ENCODE measurements around the gene CRACR2B.
A peak's percentile ranks its signal among the peaks of the same experiment; 100 is the strongest.

Gene CRACR2B

GRCh38 chr11:794766-795633 lies 32.7 kb upstream of the CRACR2B start:
- DNase-seq = no peak

GRCh38 chr11:795634-796564 lies 31.8 kb upstream of the CRACR2B start:
- DNase-seq = peak; percentile 75 to 91

- DNase-seq = no peak
Measured at GRCh38 chr11:796565-797295, 31.0 kb upstream of the CRACR2B start.

- DNase-seq = peak; percentile 67 to 72
Measured at GRCh38 chr11:797296-798092, 30.2 kb upstream of the CRACR2B start.

- peak; percentile 82 to 86 for DNase-seq
Measured at GRCh38 chr11:798093-798713, 29.5 kb upstream of the CRACR2B start, which contains the start of gene SLC25A22. TSS of gene SLC25A22 (minus strand) at chr11:798281. CDS start at chr11:795006, 3,275 bp downstream.

- DNase-seq = no peak
Measured at GRCh38 chr11:799641-800316, 27.9 kb upstream of the CRACR2B start.

GRCh38 chr11:800473-800872 lies 27.2 kb upstream of the CRACR2B start:
- no peak for DNase-seq

DNA sequence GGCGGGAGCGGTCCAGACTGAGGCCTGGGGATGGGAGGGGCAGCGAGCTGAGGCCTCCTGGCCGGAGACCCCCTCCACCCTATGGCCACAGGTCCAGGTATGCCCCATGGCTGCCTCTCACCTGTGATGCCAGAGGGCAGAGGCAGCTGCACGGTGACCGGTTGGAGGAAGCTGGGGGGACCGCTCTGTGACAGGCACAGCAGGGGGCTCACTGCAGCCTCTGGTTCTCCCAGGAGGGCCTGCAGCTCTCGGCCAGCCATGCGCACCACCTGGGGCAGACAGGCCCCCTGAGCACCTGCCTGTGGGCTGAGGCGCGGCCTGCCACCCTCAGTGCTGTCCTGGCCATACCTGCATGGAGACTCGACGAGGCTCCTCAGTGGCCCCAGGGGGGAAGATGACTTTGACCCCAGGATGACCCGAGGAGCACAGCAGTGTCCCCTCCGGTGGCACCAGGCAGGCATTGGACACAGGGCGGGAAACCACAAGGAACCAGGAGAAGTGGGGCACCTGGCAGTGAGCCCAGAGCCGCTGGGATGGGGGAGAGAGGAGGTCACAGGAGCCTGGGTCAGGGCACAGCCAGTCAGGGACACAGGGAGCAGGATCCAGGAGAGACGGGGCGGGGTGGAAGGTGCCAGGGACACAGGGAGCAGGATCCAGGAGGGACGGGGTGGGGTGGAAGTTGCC lies 26.5 kb upstream of the CRACR2B start:
- no peak for DNase-seq

DNA sequence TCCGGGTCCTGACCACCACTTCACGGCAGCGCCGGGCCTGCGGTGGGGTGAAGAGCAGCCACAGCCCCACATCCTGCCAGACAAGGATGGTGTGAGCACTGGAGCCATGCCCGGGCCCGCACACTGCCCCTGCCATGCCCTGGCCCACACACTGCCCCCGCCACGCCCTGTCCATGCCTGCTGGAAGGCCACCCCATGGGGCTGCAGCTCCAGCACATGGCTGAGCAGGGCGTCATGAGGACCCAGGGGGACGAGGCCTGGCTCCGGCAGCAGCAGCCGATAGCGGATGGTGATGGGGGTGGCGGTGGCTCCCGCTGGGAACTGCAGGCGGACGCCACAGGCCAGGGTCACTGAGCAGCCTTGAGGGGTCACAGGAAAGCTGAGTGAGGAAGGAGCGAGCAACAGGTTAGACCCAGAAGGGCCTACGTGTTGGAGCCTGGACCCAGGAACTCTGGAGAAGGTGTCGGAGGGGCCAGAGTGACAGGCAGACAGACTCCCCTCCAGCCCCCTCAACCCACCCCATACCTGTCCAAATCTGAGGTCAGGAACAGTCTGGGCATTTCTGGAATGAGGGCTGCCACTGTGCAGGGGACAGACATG lies 25.6 kb upstream of the CRACR2B start:
- no peak for DNase-seq

DNA sequence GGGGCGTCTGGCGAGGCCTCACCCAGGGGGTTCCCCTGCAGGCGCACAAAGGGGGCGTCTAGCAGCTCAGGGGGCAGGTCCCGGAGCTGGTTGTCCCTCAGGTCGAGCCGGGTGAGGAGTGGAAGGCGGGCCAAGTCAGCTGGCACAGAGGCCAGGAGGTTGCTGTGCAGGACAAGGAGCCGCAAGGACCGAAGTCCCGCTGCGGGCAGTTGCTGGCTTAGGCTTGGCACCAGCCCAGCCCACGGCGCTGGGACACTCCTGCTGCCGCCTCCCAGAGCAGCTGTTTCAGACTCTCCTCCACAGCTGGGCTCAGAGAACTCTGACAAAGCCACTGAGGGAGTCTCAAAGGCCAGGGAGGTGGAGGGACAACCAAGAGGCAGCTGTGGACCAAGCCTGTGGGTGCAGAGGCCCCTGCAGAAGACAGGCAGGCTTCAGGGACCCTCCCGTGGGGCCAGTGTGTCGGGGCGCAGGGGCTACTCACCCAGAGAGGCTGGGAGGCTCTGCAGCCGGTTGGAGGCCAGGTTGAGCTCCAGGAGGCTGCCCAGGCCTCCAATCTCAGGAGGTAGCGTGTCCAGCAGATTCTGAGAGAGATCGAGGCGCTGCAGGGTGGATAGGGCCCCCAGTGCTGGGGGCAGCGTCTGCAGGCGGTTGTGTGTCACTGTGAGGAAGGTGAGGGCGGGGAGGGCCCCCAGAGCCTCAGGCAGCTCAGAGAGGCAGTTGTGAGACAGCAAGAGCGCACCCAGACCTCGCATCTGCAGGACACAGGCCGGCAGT lies 24.8 kb upstream of the CRACR2B start:
- DNase-seq = no peak

- no peak for DNase-seq
Measured at GRCh38 chr11:803467-803742, 24.3 kb upstream of the CRACR2B start.

GRCh38 chr11:803770-804598 lies 23.7 kb upstream of the CRACR2B start:
- DNase-seq = no peak

GRCh38 chr11:804599-804964 lies 23.1 kb upstream of the CRACR2B start:
- no peak for DNase-seq

DNA sequence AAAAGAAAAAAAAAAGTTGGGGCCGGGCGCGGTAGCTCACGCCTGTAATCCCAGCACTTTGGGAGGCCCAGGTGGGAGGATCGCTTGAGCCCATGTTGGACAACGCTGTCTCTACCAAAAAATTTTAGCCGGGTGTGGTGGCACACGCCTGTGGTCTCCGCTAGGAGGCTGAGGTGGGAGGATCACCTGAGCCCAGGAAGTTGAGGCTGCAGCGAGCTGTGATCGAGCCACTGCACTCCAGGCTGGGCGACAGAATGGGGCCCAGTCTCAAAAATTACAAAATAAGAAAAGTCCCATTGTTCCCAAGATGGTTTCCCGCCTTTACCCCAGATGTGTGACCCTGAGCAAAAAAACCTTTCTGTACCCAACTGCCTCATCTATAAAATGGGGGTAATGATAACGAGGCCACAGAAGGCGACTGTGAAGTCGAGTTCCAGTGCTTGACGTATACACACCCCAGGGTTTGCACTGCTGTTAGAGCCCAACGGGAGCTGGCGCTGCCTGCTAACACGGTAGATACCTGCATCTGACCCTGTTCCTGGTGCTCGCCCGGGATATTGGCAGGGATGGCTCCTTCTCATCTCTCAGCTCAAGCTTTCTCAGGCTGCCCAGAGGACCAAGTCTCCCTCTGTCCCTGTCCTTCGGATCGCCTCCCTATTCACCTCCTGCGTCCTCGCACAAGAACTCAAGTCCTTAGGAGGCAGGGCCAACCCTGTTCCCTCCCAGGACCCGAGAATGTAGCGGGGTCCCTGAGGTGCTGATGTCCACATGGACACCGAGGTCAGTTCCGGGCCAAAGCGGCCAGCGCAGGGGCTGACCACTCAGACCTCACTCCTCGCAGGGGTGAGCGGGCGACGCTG lies 19.1 kb upstream of the CRACR2B start:
- no peak for DNase-seq

DNA sequence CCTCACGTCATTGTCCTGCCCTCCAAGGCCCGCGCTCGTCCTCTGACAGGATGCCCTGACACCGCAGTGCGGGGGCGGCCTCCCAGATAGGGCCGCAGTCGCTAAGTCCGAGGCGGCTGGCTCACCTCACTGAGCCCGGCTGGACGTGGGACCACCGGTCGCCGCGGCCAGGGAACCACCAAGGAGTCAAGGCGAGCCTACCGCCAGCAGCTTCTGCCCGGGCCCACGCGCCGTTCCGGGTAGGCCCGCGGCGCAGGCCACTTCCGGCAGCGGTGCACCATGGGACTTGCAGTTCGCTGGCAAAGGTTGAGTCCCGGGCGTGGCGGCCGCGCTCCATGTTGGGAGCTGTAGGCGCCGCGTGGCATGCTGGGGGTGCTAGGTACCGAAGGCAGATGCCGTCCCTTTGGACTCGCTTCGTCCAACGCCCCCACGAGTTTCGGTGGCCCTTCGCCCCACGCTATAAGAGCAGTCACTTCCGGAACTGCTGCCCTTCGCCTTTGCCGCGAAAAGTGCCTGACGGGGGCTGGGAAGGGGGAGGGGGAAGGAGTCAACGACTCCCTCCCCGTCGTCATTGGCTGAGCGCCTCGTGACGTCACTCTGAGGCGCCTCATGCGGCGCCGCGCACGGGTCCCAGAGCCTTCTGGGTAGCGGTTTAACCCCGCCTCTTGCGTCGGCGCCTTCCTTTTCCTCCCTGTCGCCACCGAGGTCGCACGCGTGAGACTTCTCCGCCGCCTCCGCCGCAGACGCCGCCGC lies 18.3 kb upstream of the CRACR2B start, which contains the start of gene RPLP2:
Gene RPLP2 (plus strand): TSS at position 681 of the 753 bp plus-strand sequence. CDS start 268 bp downstream, outside the sequence.
- DNase-seq = peak; percentile 98 to 99

GRCh38 chr11:810040-810567 lies 17.6 kb upstream of the CRACR2B start:
- peak in 1 of 2 donors; percentile 29 for DNase-seq

All from inflammatory macrophage (primary cell).